CD4-positive, alpha-beta T cell treated with Interferon alpha-2 for 1 hour (primary cell): ENCODE results near the gene CEP43.

Source experiments
- DNase-seq, 2 donors: peaks; one replicate each; pipeline ENCODE4 v3.0.0-alpha.2; 2020 to 2022

The CEP43 gene

GRCh38 chr6:166999145-166999883 lies at the start of gene CEP43:
CEP43 (plus strand) TSS chr6:166999397; CDS start chr6:166999413, 16 bp downstream.
- peak; percentile 93 for DNase-seq

DNA sequence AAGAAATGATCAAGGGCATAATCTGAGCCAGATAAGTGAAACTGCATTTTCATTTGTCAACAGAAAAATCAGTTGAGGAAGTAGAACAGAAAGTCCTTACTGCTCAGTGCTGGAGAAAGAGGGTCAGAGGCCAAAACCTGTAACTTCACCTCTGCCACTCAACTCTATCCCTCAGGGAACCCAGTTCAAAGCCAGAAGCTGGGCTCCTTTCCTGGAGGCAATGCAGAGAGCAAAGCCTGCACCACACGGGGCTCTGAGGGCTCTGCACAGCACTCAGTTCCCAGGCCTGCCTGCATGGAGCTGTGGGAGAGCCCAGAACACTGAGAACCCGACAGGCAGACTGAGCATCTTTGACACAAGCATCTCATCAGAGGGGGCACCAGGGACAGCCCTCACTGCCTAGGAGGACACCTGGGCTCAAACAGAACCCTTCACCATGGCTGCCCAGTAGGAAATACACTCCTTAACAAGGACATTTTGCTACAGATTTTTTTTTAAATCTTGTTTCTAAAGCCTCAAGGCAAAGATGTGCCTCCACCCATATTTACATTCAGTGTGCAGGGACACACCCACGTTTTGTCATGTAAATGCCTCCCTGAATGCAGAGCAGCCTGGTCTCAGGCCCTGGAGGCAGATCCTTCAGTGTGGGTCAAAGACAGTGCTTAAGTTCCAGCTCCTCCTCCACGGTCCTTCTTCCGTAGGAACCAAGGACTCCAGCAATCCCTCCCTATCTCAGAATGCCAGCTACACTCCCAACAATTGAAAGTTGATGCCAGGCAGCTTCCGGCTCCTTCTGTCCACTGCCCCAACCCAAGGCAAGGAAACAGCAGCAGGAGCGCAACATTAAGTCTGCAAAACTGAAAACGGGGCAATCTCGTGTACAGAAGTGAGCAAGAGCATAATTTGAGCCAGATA lies 49.4 kb upstream of the CEP43 start:
- peak in 1 of 2 donors; percentile 31 for DNase-seq

GRCh38 chr6:166950443-166950821 lies 48.8 kb upstream of the CEP43 start:
- peak; percentile 11 to 53 for DNase-seq

GRCh38 chr6:166950892-166951669 lies 48.1 kb upstream of the CEP43 start:
- DNase-seq = peak; percentile 77 to 83

- peak in 1 of 2 donors; percentile 15 for DNase-seq
Observed at GRCh38 chr6:166951670-166952060, 47.5 kb upstream of the CEP43 start.

GRCh38 chr6:166952121-166952520 lies 47.1 kb upstream of the CEP43 start:
- DNase-seq = peak; percentile 7 to 18

DNA sequence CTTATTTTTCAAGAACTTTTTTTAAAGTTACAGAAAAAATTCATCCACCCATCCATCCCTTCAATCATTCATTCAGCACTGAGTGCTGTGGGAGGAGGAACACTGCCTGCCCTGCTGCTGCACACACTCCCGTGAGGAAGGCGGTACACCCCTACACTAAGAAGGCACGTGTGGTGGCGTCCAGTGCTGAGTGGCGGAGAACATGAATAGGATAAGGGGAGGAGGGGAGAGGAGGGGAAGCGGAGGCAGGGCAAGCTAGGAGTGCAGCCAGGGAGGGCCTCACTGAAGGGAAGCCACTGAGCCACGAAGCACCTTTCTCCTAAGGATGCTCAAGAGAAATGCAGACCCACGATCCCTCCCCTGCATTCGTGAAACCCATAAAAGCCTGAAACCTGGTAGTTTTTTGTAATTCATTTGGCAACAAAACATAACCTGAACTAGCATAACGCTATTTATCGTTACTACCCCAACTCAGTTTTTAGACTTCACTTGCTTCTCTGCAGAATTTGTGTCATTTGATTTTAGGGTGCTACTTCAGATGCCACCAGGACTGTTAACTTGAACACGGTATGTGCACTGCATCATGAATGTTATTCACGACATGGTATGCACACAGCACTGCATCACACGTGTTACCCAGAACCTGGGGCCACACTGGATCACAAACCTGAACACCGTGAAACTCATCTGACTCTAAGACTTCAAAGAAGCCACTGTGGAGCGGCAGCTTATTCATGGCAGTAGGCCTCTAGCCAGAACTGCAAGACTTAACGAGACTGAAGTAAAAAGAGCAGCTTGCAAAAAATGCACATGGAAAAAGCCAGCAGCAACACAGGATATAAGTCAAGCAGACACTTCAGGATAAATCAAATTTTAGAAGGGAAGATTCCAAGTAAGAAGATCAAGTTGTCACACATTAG lies 46.4 kb upstream of the CEP43 start:
- DNase-seq = peak in 1 of 2 donors; percentile 41

GRCh38 chr6:166954118-166954713 lies 45.0 kb upstream of the CEP43 start:
- DNase-seq = peak in 1 of 2 donors; percentile 18

DNA sequence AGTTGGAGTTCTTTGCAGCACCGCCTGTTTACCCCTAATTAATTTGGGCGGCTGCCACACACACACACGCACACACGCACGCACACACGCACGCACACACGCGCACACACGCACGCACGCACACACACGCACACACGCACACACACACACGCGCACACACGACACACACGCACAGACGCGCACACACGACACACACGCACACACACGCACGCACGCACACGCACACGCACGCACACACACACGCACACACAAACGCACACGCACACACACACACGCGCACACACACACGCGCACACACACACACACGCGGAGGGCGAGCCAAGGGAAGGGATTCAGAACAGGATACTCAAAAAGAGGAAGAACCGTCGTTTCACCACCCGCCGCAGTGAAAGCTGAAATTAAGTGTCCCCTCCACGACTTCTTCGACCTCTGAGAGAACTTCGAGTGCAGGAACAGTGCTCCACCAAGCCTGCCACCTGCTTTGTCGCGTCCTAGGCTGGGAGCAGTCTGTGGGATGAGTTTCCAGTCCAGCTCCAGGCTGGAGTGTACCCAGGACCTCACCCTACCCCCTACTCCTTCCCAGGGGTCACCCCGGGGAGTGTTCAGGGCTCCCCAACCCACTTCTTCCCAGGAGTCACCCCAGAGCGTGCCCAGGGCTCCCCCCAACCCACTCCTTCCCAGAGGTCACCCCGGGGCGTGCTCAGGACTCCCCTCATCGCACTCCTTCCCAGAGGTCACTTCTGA lies 43.9 kb upstream of the CEP43 start:
- DNase-seq = peak; percentile 46 to 51

DNA sequence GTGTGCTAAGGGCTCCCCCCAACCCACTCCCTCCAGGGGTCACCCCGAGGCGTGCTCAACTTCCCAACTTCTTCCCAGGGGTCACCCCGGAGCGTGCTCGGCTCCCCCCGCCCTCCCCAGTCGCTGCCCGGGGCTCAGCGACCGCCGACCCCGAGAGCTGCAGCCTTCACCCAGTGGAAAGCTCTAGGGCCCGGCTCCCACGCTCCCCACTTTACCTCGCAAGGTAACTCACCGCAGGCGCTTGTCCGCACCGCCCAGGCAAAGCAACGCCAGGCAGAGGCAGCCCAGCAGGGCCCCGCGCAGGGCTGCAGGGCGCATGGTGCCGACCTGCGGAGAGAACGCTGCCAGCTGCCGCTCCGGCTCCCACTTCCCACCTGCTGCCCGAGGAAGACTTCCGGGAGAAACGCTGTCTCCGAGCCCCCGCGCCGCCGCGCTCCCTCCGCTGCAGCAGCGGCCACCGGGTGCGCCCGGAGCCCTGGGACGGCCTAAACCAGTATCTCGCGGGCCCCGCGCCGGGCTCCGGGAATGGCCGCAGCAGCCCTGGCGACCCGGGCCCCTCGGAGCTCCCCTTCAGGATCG lies 43.2 kb upstream of the CEP43 start:
- peak in 1 of 2 donors; percentile 10 for DNase-seq

DNA sequence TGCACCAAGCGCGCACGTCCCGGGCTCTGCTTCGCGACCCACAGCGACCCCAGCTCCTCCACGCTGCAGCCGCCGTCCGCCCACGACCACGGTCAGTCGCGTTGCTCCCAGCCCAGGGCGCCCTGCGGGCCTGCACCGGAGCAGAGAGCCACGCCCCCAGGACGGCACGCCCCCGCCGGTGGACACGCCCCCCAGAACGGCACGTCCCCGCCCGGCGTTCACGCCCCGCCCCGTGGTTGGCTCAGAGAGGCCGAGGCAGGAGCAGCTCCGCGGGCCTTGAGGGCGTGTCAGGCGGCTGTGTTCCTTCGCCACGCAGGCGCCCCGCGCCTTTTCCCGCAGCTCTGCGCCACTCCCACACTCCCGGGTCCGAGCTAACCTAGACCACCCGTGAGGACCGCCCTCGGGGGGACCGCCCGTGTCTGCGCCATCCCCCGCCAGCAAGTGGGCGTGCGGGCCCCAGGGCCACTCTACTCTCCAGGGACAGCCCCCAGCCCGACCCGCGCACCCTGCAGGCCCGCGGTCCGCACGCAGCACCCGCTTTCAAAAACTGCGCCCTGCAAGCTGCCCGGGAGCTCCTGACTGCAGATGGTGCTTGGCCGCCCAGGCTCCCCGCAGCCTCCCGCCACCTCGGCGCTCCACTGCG lies 42.6 kb upstream of the CEP43 start, which contains the start of gene RNASET2:
RNASET2 (minus strand) TSS at position 107 of the 643 bp plus-strand sequence. CDS start 368 bp downstream, outside the sequence.
- DNase-seq = peak; percentile 91 to 97

DNA sequence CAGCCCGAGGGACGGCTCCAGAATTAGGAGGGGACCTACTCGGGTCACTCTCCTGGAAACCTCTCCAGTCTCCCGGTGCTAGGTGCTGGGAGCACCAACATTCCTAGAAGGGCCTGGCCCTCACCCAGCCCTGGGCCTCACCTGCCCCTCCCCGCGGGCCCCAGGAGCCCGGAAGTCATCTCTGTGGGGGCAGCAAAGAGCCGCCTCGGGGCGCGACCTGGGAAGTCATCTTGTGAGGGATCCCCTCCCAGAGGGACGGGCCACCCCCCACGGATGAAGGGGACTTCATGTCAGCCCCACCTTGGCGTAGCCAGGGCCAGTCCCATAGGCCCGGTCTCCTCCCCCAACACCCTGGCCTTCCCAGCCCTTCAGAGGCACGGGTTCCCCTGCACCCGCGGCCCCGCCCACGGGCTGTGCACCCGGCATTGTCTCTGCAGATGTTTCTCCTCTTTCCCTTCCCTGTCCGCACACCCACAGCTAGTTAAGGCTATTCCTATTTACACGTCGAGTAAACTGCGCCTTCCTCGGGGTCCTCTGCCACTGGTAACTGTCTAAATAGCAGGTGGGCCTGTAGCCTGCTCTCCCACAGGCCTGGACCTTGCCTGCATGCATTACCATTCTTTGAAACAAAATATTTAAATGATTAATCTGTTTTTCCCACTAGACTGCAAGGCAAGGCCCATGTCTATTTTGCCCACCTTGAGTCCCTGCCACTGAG lies 42.0 kb upstream of the CEP43 start:
- DNase-seq = peak; percentile 20 to 68

GRCh38 chr6:166957805-166958076 lies 41.5 kb upstream of the CEP43 start:
- DNase-seq = no peak

GRCh38 chr6:166958926-166959861 lies 40.0 kb upstream of the CEP43 start:
- peak; percentile 72 to 80 for DNase-seq

DNA sequence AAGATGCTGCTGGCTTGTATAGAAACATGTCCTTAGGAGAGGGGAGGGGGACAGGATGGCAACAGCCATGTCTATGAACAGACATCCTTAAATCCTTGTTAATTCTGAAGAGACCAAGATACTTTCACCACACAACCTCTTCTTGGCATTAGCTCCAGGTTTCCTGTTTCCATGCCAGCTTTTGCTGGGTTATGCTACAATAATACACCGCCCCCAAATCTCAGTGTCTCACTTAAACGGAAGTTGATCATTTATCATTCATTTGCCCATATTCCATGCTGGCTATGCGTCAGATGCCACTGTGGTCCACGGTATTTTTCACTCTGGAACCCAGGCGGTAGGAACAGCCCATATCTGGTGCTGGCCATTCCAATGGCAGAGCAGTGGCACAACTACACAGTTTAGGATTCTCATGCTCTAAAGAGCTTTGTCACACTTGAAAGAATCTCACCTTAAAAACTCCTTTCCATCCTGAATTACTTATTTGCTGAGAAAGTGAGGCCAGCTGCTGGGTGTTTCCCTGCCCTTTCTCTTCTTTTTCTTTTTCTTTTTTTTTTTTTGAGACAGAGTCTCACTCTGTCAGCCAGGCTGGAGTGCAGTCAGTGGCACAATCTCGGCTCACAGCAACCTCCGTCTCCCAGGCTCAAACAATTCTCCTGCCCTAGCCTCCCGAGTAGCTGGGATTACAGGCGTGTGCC lies 39.1 kb upstream of the CEP43 start:
- no peak for DNase-seq

GRCh38 chr6:166960609-166960978 lies 38.6 kb upstream of the CEP43 start:
- no peak for DNase-seq

DNA sequence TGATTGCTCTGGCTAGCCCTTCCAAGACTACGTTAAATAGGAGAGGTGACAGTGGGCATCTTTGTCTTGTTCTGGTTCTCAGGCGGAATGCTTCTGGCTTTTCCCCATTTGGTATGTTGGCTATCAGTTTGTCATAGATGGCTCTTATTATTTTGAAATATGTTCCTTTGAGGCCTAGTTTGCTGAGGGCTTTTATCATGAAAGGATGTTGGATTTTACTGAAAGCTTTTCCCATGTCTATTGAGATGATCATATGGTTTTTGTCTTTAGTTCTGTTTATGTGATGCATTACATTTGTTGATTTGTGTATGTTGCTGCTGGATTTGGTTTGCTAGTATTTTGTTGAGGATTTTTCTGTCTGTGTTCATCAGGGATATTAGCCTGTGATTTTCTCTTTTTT lies 32.9 kb upstream of the CEP43 start:
- DNase-seq = no peak
